ENCODE results near the gene ARHGEF37.
"Not testable (repeated sequence)": the region's sequence is repeated elsewhere in the genome, so short reads cannot be mapped to it uniquely, and the experiment has no call there.

ARHGEF37 gene, protein sequence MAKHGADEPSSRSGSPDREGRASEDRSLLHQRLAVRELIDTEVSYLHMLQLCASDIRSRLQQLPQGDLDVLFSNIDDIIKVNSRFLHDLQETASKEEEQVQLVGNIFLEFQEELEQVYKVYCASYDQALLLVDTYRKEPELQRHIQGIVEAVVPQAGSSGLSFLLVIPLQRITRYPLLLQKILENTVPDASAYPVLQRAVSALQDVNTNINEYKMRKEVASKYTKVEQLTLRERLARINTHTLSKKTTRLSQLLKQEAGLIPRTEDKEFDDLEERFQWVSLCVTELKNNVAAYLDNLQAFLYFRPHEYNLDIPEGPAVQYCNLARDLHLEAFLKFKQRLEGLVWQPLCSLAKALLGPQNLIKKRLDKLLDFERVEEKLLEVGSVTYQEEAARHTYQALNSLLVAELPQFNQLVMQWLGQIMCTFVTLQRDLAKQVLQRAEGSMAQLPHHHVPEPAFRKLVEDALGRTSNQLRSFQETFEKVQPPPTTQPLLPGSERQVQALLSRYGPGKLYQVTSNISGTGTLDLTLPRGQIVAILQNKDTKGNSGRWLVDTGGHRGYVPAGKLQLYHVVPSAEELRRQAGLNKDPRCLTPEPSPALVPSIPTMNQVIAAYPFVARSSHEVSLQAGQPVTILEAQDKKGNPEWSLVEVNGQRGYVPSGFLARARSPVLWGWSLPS

DNA sequence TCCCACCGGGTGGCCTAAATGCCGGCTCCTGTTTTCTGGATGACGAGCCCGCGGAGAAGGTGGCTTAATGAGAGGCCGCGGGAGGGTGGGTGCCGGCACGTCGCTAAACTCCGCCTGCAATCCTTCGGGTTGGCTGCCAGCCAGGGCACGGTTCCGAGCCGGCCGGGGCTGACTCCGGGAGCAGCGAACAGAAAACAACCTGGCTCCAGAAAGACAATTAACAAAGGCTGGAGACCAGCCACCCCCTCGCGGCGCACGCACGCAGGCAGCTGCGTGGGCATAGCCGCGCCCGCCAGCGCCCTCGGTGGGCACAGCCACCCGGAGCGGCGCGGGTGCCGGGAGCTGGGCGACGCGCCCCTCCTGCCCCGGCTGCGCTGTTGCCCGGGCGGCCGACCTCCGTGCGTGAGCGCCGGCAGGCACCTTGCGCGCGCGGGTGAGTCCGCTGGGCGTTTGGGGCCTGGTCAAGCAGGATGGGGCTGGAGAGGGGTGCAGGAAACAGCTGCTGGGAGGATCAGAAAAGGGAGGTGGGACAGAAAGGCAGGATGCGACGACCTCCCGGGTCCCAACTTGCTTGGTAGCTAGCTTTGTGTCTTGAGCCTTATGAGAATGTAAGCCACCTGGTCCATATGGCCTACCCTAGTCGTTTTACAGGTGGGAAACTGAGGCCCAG, at the start of gene ARHGEF37:
Gene ARHGEF37, plus strand, starts transcription at position 307 of the 670 bp plus-strand sequence. CDS start 16,272 bp downstream, outside the sequence.
- DNase-seq (ENCODE audit: low read depth in 3 of 3) = peak in 2 of 3 experiments; percentile 13 to 33

DNA sequence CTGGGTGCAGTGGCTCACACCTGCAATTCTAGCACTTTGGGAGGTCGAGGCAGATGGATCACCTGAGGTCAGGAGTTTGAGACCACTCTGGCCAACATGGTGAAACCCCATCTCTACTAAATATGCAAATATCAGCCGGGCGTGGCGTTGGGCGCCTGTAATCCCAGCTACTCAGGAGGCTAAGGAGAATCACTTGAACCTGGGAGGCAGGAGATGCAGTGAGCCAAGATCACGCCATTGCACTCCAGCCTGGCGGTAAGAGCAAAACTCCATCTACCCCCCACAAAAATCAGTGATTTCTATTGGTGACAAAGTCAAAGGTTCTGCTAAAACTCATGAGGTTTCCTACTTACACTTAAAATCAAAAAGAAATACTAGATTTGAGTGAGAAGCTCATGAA, 48.9 kb upstream of the ARHGEF37 start:
- no peak for DNase-seq (ENCODE audit: low read depth in 3 of 3)

- not testable (repeated sequence) for DNase-seq (ENCODE audit: low read depth in 3 of 3)
Observed at GRCh38 chr5:149535787-149536186, 45.5 kb upstream of the ARHGEF37 start.

DNA sequence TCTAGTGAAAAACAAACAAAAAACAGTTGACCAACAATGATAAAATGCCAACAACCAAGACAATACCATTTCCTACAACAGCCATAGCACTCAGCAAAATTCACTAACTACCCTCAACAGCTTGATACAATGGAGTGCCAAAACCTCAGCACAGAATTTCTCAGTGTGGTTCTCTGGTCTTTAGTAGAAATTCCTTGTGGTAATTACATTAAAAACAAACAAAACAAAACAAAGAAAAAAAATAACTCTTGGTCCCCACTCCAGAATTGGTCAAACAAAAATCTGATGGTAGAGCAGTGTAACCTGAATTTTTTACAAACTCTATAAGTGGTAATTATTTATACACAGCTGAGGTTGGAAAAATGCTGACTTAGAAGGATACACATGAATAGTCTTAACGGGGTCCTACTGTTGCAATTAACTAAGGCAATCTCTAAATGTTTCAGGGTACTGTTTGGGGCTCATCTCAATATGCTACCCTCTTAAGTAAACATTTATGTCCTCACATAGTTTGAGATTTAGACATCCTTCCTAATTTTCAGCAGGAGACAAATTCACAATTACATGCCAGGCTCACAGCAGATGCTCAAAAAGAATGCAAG, 43.8 kb upstream of the ARHGEF37 start:
- DNase-seq (ENCODE audit: low read depth in 3 of 3) = no peak

- no peak for DNase-seq (ENCODE audit: low read depth in 3 of 3)
Observed at GRCh38 chr5:149540089-149540488, 41.2 kb upstream of the ARHGEF37 start.

DNA sequence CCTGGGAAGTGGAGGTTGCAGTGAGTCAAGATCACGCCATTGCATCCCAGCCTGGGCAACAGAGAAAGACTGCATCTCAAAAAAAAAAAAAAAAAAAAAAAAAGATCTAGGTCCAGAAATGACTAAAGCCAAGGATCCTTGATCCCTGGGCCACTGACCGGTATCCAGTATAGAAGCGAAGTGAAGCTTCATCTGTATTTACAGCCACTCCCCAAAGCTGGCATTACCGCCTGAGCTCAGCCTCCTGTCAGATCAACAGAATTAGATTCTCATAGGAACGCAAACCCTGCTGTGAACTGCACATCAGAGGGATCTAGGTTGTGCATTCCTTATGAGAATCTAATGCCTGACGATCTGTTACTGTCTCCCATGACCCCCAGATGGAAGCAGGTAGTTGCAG, 39.4 kb upstream of the ARHGEF37 start:
- DNase-seq (ENCODE audit: low read depth in 3 of 3) = no peak

GRCh38 chr5:149543361-149544027, 37.8 kb upstream of the ARHGEF37 start:
- no peak for DNase-seq (ENCODE audit: low read depth in 3 of 3)

DNA sequence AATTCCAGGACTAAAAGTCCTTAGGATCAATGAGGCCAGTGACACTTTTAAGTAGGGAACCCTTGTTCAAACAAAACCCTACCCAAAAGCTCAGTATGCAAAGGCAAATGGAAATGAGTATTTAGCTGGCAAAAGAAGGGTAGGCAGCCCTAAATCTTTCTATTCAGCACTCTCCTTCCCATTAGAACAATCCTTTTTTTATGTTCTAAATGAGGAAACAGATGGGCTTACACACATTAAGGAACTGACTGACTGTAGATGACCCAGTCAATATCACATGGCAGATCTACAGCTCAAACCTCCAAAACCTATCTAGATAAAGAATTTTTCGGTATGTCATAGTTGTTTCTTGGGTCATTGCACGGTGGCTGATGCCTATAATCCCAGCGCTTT, 37.3 kb upstream of the ARHGEF37 start:
- no peak for DNase-seq (ENCODE audit: low read depth in 3 of 3)

GRCh38 chr5:149545327-149545726, 36.0 kb upstream of the ARHGEF37 start:
- no peak for DNase-seq (ENCODE audit: low read depth in 3 of 3)

DNA sequence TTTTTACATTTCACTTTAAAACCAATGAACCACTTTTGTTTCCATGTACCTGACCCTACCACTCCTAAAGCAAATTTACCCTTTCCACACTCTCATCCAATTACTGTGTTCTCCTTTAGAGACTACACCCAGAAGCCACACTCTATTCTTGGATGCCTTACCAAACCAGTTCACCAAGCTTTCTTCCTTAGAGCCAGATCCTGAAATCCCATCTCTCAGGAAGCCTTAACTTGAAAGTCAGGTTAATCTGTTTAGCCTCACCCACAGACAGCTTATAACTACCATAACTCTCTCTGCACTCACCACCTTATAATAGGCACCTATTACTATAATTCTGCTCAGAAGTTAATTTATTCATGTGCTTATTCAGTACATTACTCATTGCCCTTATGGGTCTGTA, 34.3 kb upstream of the ARHGEF37 start:
- DNase-seq (ENCODE audit: low read depth in 3 of 3) = no peak

GRCh38 chr5:149549461-149550267, 31.6 kb upstream of the ARHGEF37 start:
- no peak for DNase-seq (ENCODE audit: low read depth in 3 of 3)

- DNase-seq (ENCODE audit: low read depth in 3 of 3) = no peak
Observed at GRCh38 chr5:149550268-149550583, 31.1 kb upstream of the ARHGEF37 start.

DNA sequence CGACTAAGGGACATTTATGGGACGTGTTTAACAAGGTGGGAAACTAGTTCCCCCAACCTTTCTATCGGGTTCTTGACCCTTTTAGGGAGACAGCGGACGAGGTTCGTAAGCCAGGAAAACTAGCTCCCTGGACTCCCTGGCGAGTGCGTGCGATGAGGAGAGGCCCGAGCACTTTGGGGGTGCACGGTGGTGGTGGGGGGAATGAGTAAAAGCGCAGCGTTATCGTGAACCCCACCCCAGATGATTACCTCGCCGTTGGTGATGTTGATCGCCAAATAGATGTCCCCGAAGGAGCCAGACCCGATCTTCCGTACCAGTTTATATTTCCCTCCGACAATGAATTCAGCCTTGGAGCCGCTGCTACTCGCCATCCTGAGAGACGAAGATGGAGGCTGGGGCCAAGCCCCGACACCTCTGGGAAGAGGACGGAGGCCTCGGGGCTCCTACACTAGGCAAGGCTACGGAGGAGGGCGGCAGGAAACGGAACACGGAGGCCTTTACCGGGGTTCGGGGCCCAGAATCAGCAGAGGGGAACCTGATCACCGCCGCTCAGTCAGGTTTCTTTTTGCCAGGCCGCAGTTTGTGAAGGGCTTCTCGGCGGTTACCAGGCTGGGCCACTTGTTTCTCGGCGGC, 30.6 kb upstream of the ARHGEF37 start:
- no peak for DNase-seq (ENCODE audit: low read depth in 3 of 3)

GRCh38 chr5:149551227-149552037, 29.9 kb upstream of the ARHGEF37 start, which contains the start of gene CSNK1A1:
Gene CSNK1A1, minus strand, starts transcription at chr5:149551439. Its CDS starts 475 bp downstream, at chr5:149550964.
- peak; percentile 96 to 98 (median 97) for DNase-seq (ENCODE audit: low read depth in 3 of 3)

GRCh38 chr5:149552038-149552494, 29.2 kb upstream of the ARHGEF37 start:
- no peak for DNase-seq (ENCODE audit: low read depth in 3 of 3)

DNA sequence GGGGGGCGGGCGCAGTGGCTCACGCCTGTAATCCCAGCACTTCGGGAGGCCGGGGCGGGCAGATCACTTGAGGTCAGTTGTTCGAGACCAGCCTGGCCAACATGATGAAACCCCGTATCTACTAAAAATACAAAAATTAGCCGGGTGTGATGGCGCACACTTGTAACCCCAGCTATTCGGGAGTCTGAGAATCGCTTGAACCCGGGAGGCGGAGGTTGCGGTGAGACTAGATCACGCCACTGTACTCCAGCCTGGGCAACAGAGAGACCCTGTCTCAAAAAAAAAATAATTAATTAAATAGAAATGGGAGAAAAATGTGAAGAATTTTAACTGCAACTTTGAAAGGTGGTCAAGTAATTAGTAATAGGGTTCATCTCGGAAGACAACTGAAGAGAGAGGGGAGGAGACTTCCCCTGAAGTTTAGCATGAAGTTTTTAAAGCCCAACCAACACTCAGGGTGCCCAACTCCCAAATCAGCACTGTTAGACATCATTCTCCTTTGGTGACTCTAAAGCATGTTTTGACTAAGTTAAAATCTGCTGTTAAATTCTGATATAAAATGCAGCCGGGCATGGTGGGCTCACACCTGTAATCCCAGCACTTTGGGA, 28.6 kb upstream of the ARHGEF37 start:
- no peak for DNase-seq (ENCODE audit: low read depth in 3 of 3)

GRCh38 chr5:149559706-149560105, 21.6 kb upstream of the ARHGEF37 start:
- no peak for DNase-seq (ENCODE audit: low read depth in 3 of 3)

GRCh38 chr5:149561848-149562247, 19.4 kb upstream of the ARHGEF37 start:
- no peak for DNase-seq (ENCODE audit: low read depth in 3 of 3)

GRCh38 chr5:149563466-149563865, 17.8 kb upstream of the ARHGEF37 start:
- no peak for DNase-seq (ENCODE audit: low read depth in 3 of 3)
